ENCODE data around the gene S100A7A.
A peak's percentile ranks its signal among the peaks of the same experiment; 100 is the strongest.
"Not testable (repeated sequence)": the region's sequence is repeated elsewhere in the genome, so short reads cannot be mapped to it uniquely, and the experiment has no call there.

S100A7A gene

DNA sequence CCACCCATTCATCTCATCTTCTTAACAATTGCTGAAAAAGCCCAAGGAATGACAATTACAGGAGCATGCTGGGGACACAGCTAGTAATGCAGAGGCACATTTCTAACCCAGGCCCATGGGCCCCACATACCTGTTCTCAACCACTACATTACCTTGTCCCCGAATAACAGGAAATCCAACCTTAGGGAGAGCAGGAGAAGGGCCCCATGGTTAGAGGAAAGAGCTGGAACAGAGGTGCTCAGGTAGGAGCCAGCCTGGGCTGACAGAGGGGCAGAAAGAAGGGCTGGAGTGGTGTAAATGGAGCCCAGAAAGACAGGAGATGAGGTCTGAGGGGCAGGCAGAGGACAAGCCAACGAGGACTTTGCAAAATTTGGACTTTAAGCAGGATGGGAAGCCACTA lies 14.1 kb upstream of the S100A7A start:
- ATAC-seq: no peak
- Mint-ChIP-seq H3K9me3 (no peaks in the 10 kb centered on the region), H3K27ac (peak overlapping the region in 1 of 2 donors; percentile 7), H3K4me3 (no peak overlapping the region), H3K4me1 (peaks cover 6% of the 10 kb centered on the region), H3K27me3 (no peaks in the 10 kb centered on the region)
- no peak for DNase-seq

- Mint-ChIP-seq H3K27me3 (no peaks in the 10 kb centered on the region), H3K9me3 (peaks cover 0 to 5% of the 10 kb centered on the region in 2 donors), H3K27ac (no peak overlapping the region), H3K4me3 (no peak overlapping the region), H3K4me1 (peaks cover 6% of the 10 kb centered on the region)
- ATAC-seq (no peak), DNase-seq (no peak)
These were observed 12.8 kb upstream of the S100A7A start for GRCh38 chr1:153403421-153404085.

DNA sequence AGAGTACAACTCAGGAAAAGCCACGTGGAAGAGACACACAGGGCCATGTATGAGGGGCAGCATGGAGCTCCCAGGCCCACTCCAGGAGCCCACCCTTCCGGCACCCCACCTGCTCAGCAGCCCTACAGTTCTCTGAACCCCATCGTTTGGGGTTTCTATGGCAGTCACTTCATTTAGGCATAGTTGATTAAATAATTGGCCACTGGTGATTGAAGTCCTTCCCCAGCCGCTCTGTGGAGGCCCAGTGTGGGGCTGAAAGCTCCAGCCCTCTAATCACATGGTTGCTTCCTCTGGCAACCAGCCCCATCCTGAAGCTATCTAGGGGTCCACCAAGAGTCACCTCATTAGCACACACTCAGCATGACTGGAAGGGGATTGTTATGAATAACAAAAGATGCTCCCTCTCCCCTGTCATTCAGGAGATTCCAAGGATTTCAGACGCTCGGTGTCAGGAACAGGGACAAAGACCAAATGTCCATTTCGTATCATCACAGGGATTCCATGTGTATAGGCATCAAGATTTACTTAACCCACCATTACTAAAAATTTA lies 12.2 kb upstream of the S100A7A start:
- no peak for DNase-seq
- Mint-ChIP-seq H3K27me3 (no peaks in the 10 kb centered on the region), H3K4me1 (peaks cover 6% of the 10 kb centered on the region), H3K9me3 (peaks cover 0 to 5% of the 10 kb centered on the region in 2 donors), H3K27ac (no peak overlapping the region), H3K4me3 (no peak overlapping the region)
- no peak for ATAC-seq

DNA sequence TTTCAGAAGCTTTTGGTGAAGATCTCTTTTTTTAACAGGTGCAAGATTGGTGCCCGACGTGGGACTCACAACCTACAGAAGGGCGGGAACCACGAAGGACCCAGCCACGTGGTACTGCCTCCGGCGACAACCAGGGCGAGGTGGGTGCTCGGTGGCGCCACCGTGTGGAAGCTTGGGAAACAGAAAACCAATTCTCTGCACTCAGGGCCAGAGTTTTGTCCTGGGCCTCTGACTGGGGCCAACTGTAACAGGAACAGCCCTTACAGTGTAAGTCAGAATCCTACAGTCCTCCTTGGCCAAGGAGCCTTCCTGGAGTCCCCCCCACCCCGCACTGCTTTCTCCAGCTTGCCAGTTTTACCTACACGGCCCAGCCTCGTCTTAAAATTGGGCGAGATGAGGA lies 11.6 kb upstream of the S100A7A start:
- H3K4me1 Mint-ChIP-seq: peaks cover 6% of the 10 kb centered on the region
- DNase-seq (peak; percentile 48 to 58), ATAC-seq (peak; percentile 74)
- no peak overlapping the region for H3K27ac Mint-ChIP-seq
- H3K27me3 Mint-ChIP-seq: peaks cover 4% of the 10 kb centered on the region
- peaks cover 0 to 5% of the 10 kb centered on the region in 2 donors for H3K9me3 Mint-ChIP-seq
- no peak overlapping the region for H3K4me3 Mint-ChIP-seq

DNA sequence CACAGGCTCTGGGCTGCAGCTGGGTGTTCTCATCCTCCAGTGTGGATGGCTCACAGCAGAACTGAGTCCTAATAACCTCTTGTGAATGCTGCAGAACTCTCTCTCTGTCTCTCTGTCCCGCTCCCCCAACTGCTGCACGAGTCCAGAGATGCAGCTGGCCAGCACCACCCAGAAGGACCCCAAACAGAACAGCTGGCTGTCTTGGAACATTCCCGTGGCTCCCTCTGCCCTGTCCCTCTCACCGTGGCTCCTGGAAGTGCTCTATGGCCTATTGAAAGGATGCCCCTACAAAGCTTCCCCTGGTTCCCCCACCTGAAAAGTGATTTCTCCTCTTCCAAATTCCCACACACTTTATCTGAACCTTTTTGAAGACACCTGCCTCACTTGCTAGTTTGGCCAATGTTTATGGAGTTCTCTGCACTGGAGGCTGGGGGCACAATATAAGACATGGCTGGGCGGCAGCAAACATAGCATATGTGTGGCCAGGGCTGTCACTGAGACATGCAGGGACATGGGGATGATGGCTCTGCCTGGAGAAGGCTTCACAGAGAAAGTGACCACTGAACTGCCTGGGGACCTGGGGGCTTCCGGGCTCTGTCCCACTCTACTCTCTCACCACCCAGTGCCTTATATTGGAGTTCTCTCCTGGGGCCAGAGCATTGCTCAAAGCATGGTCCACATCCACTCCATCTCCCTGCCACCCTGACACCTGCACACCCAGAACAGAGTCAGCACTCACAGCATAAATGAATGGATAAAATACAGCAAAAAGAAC lies 10.3 kb upstream of the S100A7A start:
- not testable (repeated sequence) for DNase-seq, ATAC-seq, H3K4me1 Mint-ChIP-seq, H3K4me3 Mint-ChIP-seq, H3K9me3 Mint-ChIP-seq
- Mint-ChIP-seq H3K27me3 (peaks cover 10% of the 10 kb centered on the region), H3K27ac (peak overlapping the region in 1 of 2 donors; percentile 36)

DNA sequence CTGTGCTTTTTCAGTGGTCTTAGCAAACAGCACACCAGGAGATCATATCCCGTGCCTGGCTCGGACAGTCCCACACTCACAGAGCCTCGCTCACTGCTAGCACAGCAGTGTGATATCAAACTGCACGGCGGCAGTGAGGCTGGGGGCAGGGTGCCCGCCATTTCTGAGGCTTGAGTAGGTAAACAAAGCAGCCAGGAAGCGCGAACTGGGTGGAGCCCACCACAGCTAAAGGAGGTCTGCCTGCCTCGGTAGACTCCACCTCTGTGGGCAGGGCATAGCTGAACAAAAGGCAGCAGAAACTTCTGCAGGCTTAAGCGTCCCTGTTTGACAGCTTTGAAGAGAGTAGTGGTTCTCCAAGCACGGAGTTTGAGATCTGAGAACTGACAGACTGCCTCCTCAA lies 9.0 kb upstream of the S100A7A start:
- ATAC-seq, H3K9me3 Mint-ChIP-seq: not testable (repeated sequence)

DNA sequence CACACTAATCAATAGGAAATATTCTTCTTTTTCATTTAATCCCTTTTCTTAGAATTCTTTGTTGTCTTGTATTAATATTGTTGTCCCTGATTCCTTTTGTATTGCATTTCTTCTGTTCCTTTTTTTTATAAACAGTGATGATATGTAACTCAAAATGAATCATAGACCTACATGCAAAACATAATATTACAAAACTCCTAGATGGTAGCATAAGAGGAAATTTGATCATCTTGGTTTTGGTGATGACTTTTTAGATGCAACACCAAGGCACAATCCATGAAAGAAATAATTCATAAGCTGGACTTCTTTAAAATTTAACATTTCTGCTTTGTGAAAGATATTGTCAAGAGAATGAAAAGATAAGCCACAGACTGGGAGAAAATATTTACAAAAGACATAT lies 2.4 kb upstream of the S100A7A start:
- not testable (repeated sequence) for H3K4me3 Mint-ChIP-seq, H3K4me1 Mint-ChIP-seq, H3K9me3 Mint-ChIP-seq, ATAC-seq, DNase-seq, H3K27ac Mint-ChIP-seq
- H3K27me3 Mint-ChIP-seq: peaks cover 10% of the 10 kb centered on the region

More for the DNA sequence above, 9.0 kb upstream of the S100A7A start:
- DNase-seq, H3K4me3 Mint-ChIP-seq, H3K4me1 Mint-ChIP-seq, H3K27ac Mint-ChIP-seq: not testable (repeated sequence)
- H3K27me3 Mint-ChIP-seq: peaks cover 10% of the 10 kb centered on the region

DNA sequence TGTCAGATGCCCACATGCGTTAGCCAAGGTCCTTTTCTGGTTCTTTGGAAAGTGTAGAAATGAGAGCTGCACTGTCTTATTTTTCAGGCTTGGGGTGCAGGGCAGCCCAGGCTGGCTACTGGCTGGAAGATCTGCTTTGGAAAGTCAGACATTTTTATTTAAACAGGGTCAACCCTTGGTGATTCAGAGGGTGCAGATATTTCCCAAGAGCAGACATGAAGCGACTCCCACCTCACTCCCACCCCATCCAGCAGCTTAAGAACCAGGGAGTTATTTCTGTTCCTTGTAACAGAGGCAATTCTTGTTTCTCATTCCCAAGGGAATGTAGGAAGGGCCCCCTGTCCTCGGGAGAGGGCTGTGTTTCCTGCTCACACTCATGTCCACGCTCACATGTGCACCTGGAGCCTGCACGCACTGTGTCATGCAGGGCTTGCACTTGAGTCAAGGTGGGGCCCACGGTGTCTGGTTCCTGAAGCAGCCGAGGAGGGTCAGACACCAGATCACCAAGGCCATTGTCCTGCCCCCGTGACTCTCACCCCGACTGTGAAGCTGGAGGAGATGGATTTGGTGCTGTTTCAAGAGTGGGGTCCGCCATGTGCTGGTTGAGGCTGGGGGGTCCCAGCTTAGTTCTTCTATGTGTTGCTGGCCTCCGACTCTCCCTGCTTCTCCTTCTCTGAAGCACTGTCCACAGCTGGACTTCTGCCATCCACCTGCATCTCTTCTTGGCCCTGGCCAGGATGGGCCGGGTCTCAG lies 992 bp downstream of the S100A7A start:
- Mint-ChIP-seq H3K4me3 (no peak overlapping the region), H3K27me3 (peaks cover 20% of the 10 kb centered on the region), H3K27ac (no peak overlapping the region), H3K9me3 (no peaks in the 10 kb centered on the region), H3K4me1 (no peaks in the 10 kb centered on the region)
- ATAC-seq (no peak), DNase-seq (no peak)

DNA sequence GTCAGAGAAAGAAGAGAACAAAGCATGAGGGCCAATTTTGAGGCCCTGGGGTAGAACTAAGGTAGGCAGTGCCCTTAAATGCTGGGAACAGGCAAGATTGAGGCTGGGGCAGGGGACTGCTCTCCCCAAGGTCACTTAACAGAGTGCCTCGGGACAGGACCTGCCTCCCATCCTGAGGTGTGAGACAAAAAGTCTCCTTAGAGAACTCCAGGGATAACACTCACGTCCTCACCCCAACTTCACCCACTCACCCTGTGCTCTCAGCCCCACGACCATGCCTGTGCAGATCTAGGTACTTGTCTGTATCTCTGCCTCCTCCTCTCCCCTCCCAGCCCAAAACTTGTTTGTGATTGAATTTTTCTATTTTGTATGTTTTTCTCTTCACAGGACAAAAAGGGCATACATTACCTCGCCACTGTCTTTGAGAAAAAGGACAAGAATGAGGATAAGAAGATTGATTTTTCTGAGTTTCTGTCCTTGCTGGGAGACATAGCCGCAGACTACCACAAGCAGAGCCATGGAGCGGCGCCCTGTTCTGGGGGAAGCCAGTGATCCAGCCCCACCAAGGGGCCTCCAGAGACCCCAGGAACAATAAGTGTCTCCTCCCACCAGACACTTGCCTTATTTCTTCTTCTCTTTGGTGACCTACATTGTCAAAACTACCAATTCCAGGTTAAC lies 2.6 kb downstream of the S100A7A start:
- not testable (repeated sequence) for H3K27ac Mint-ChIP-seq, H3K9me3 Mint-ChIP-seq, DNase-seq, H3K4me3 Mint-ChIP-seq, ATAC-seq, H3K4me1 Mint-ChIP-seq
- H3K27me3 Mint-ChIP-seq: peaks cover 20% of the 10 kb centered on the region

DNA sequence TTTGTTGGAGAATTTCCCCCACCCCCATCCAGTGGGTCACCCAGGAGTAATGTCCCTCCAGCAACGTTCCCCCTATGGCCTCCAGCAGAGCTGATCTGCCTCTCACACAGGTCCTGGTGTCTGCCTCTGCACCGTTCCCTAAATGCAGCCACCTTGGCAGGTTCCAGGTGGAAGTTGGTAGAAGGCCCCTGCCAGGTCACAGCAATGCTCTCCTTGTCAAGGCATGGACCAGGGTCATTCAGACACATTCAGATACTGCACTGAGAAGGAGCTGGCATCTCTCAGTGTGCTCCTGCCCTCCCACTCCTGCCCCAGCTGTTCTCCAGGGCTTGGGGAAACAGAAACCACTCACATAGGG lies 3.1 kb downstream of the S100A7A start:
- not testable (repeated sequence) for DNase-seq, H3K27ac Mint-ChIP-seq, H3K4me1 Mint-ChIP-seq, ATAC-seq, H3K9me3 Mint-ChIP-seq, H3K4me3 Mint-ChIP-seq
- peaks cover 20% of the 10 kb centered on the region for H3K27me3 Mint-ChIP-seq

DNA sequence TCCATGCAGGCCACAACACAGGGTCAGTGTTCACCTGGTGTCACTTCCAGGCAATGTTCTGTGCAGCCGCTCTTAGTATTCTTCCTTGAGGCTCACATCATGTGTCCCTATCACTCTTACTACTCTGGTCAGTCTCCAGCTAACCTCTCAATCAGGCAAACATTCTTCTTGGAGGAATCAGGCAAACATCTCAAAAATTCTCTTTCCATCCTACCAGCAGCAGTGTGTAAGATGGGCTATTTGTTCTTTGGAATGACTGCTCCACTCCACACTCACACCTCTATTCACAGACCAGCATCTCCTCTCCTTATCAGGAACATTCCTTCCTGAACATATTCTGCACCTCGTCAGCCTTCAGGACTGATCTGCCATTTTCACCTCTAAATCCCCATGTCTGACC lies 4.0 kb downstream of the S100A7A start:
- H3K27ac Mint-ChIP-seq: no peak overlapping the region
- DNase-seq (no peak), ATAC-seq (no peak)
- H3K27me3 Mint-ChIP-seq: peaks cover 27% of the 10 kb centered on the region
- no peak overlapping the region for H3K4me3 Mint-ChIP-seq
- no peaks in the 10 kb centered on the region for H3K9me3 Mint-ChIP-seq
- H3K4me1 Mint-ChIP-seq: no peaks in the 10 kb centered on the region

DNA sequence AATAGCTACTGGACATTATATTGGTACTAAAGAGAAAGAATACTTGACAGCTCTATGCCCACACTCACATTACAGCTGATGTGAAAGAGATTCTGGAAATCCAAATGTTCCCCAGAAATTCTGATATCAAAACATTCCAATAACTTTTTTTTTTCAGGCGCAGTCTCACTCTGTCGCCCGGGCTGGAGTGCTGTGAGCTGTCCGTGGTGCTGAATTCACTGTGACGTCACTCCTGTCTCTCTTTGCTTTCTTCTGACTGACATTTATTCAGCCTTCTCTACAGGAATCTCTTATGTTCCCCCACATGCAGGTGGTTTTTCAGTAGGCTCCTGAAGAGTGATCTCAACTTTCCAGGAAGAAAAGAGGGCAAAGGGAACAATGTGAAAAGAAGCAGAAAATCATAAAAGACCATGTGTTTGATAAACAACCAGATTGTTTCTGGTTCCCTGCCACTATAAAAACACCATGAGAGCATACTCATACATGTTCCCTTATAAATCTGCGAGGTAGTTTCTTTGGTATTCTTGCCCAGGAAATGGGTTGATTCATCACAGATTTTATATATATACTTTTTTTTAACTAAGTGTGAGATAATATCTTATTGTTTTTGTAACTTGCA lies 6.2 kb downstream of the S100A7A start:
- peak overlapping the region in 1 of 2 donors; percentile 46 for H3K27ac Mint-ChIP-seq
- ATAC-seq: no peak
- no peaks in the 10 kb centered on the region for H3K9me3 Mint-ChIP-seq
- H3K27me3 Mint-ChIP-seq: peaks cover 49% of the 10 kb centered on the region
- DNase-seq: peak; percentile 35 to 41
- no peak overlapping the region for H3K4me3 Mint-ChIP-seq
- no peaks in the 10 kb centered on the region for H3K4me1 Mint-ChIP-seq

DNA sequence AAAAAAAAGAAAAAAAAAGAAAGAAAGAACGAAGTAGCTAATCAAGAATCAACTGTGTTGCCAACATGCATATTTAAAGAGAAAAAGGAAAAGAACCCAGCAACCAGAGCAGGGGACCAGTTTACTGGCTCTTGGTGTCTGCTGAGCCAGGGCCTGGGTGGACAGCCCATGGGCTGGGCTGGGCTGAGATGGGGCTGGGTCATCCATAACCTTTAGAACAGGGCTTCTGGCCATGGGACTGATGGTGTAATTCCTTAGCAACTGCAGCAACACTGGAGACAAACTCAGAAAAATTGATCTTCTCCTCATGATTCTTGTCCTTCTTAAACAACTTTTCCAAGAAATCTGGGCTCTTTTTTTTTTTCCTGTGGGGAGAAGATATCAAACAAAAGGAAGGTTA lies 10.5 kb downstream of the S100A7A start:
- DNase-seq: no peak
- Mint-ChIP-seq H3K4me1 (no peaks in the 10 kb centered on the region), H3K4me3 (no peak overlapping the region), H3K27me3 (peaks cover 44% of the 10 kb centered on the region), H3K27ac (no peak overlapping the region), H3K9me3 (no peaks in the 10 kb centered on the region)
- no peak for ATAC-seq

- H3K4me1 Mint-ChIP-seq: no peaks in the 10 kb centered on the region
- peaks cover 44% of the 10 kb centered on the region for H3K27me3 Mint-ChIP-seq
- DNase-seq (no peak), ATAC-seq (no peak)
- no peak overlapping the region for H3K4me3 Mint-ChIP-seq
- no peaks in the 10 kb centered on the region for H3K9me3 Mint-ChIP-seq
- H3K27ac Mint-ChIP-seq: no peak overlapping the region
These were observed 11.8 kb downstream of the S100A7A start for GRCh38 chr1:153428073-153428638.

GRCh38 chr1:153428791-153429190 lies 12.5 kb downstream of the S100A7A start:
- no peaks in the 10 kb centered on the region for H3K9me3 Mint-ChIP-seq
- no peak overlapping the region for H3K4me3 Mint-ChIP-seq
- no peak for DNase-seq
- no peaks in the 10 kb centered on the region for H3K4me1 Mint-ChIP-seq
- peaks cover 44% of the 10 kb centered on the region for H3K27me3 Mint-ChIP-seq
- no peak for ATAC-seq
- H3K27ac Mint-ChIP-seq: no peak overlapping the region
